Measurements from ENCODE around the gene HADHB. TPM values are rescaled to one million over a fixed set of nuclear protein-coding genes. Genes with fewer than 3 reads are reported as not detected.

Gene HADHB
- total RNA-seq = 85.0 to 96.8 TPM (median 89.1 TPM) in 3 replicates
- long read RNA-seq, transcript HADHB-201 (16 exons, 2,044 nt) = major isoform, 204 of 231 reads
- long read RNA-seq, partial matches to known transcripts = 10 of 231 reads
- long read RNA-seq, other reads (novel, unspliced or antisense) = 12 of 231 reads

GRCh38 chr2:26244309-26245230, at the start of gene HADHB, which contains the start of gene HADHA:
TSS of gene HADHB (plus strand) at chr2:26244939. CDS start at chr2:26254255, 9,316 bp downstream.
TSS of gene HADHA (minus strand) at chr2:26244632. CDS start at chr2:26244596, 36 bp downstream.
- peak; percentile 94 for DNase-seq (ENCODE audit: low spot score)
- Mint-ChIP-seq H3K36me3 (ENCODE audit: low read depth) (no peaks in the 10 kb centered on the region), H3K27ac (ENCODE audit: unreplicated experiment) (peak within 1 kb of the TSS; percentile 100), H3K27me3 (ENCODE audit: low read depth) (no peaks in the 10 kb centered on the region), H3K9me3 (ENCODE audit: low read depth) (no peaks in the 10 kb centered on the region), H3K4me1 (ENCODE audit: low read depth) (peaks cover 51% of the 10 kb centered on the region), H3K4me3 (ENCODE audit: unreplicated experiment) (peak within 1 kb of the TSS; percentile 92)
- TF ChIP-seq CTCF (IDR thresholded peaks at IDR 0.05) = peak; percentile 55

DNA sequence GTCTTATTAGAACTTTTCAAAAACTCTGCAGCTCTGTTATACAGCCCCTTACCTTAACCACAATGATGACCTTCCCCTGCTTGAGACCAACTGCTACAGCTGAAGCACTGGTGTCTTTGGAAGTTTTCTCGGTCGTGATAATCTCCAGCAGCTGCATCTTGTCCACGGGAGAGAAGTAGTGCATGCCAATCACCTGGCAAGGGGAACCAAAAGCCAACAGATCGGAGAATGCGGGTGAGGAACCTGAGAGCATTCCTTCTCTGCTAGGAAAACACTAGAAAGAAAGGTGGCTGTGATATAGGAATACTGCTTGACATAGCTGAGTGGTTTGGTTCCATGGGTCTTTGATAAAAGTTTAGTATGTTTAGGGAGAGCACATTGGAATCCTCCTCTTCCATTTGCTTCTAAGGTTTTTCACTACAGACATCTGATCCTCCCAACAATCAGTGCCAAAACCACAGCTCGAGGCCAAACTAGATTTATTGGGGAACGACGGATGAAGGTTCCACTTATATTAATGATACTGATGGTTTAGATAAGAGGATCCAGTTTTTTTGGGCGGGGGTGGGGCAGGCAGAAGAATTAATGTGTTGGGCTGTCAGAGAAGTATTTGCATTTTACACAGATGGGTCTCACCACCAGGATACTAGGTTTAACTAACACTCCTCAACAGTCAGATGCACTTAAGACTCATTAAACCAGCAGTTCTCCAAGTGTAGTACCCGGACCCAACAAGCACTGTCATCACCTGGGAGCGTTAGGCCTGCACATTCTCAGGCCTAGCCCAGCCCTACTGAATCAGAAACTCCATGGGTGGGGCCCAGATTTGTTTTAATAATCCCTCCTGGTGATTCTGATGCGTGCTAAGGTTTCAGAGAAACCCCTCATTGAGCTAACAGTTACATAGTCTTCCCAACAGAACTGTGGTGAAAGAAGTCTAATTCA, 49.4 kb upstream of the HADHB start:
- H3K4me1 Mint-ChIP-seq (ENCODE audit: low read depth) = no peaks in the 10 kb centered on the region
- H3K27ac Mint-ChIP-seq (ENCODE audit: unreplicated experiment) = no peak overlapping the region
- no peaks in the 10 kb centered on the region for H3K27me3 Mint-ChIP-seq (ENCODE audit: low read depth)
- no peaks in the 10 kb centered on the region for H3K9me3 Mint-ChIP-seq (ENCODE audit: low read depth)
- H3K36me3 Mint-ChIP-seq (ENCODE audit: low read depth) = peaks cover 51% of the 10 kb centered on the region
- H3K4me3 Mint-ChIP-seq (ENCODE audit: unreplicated experiment) = no peak overlapping the region
- TF ChIP-seq CTCF (IDR thresholded peaks at IDR 0.05) = no peak
- DNase-seq (ENCODE audit: low spot score) = no peak

DNA sequence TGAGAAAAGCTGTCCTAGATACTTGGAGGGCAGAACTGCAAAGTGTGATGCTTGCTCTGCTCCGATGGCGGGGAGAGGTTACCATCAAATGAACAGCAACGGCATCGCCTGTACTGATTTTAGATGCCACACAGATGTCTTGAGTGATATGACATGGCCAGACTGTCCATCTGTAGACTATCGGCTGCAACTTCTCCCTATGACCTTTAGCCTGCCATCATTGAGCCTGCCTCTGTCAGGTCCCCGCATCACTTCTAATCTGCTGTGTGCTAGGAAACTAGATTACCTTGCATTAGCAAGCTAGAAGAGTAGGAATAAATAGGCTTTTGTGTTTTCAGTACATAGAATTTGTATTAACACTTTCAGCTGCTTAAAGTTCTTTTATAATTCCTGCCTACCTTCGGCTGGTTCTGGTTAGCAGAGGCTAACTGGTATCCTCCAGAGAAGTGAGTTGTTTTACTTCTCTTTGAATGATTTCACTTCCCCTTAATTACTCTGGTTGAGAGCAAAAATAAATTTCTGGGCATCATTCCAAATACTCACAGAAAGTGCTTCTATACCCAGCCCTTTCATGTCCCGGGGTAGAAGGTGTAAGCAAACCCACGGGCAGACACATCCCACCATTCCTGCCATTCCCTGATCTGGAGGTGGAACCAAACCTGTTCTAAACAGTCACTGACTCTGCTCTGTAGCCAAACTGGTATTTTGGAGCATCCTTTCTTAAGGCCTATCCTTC, 47.9 kb upstream of the HADHB start:
- Mint-ChIP-seq H3K4me1 (ENCODE audit: low read depth) (no peaks in the 10 kb centered on the region), H3K36me3 (ENCODE audit: low read depth) (peaks cover 55% of the 10 kb centered on the region), H3K27ac (ENCODE audit: unreplicated experiment) (no peak overlapping the region), H3K27me3 (ENCODE audit: low read depth) (no peaks in the 10 kb centered on the region), H3K4me3 (ENCODE audit: unreplicated experiment) (no peak overlapping the region), H3K9me3 (ENCODE audit: low read depth) (no peaks in the 10 kb centered on the region)
- DNase-seq (ENCODE audit: low spot score) = no peak
- TF ChIP-seq CTCF (IDR thresholded peaks at IDR 0.05) = no peak

DNA sequence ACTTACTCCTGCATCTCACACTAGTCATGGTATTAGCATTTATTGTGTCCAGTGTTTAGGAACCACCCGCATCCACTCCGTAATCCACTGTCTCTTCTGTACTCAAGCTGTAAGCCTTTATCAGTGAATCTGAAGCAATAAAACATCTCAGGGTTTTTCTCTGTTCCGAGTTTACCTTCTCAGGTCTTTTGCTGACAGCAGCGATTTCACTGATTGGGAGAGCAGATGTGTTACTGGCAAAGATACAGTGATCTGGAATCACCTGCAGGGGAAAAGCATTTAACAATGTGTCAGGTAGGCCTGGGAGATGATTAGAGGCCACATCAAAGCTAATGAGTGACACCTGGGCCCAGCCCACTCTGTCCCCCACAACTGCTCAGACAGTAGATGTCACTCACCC, 47.2 kb upstream of the HADHB start:
- DNase-seq (ENCODE audit: low spot score) = no peak
- no peaks in the 10 kb centered on the region for H3K4me1 Mint-ChIP-seq (ENCODE audit: low read depth)
- TF ChIP-seq CTCF (IDR thresholded peaks at IDR 0.05) = no peak
- H3K27ac Mint-ChIP-seq (ENCODE audit: unreplicated experiment) = no peak overlapping the region
- no peaks in the 10 kb centered on the region for H3K27me3 Mint-ChIP-seq (ENCODE audit: low read depth)
- H3K9me3 Mint-ChIP-seq (ENCODE audit: low read depth) = no peaks in the 10 kb centered on the region
- no peak overlapping the region for H3K4me3 Mint-ChIP-seq (ENCODE audit: unreplicated experiment)
- peaks cover 57% of the 10 kb centered on the region for H3K36me3 Mint-ChIP-seq (ENCODE audit: low read depth)

All from chondrocyte (in vitro differentiated cells).